RWPE2 (cell line): ENCODE measurements around the gene SEPTIN1.

Source experiments
- ATAC-seq: fragments of 200-7000 bp; cut with Tn5 transposase; 3 replicates; pipeline ENCODE4 v1.9.1; 2021; ENCODE audit warnings: low read depth
- DNase-seq: peaks from one replicate; pipeline ENCODE4 v3.0.0-alpha.2; 2020; ENCODE audit warnings: low spot score
- H3K27ac ChIP-seq: fragments of 450-650 bp; 2 replicates; pipeline ENCODE4 v1.5.1; 2017; ENCODE audit warnings: mild to moderate bottlenecking; ENCODE audit not compliant: poor library complexity, severe bottlenecking
- H3K27me3 ChIP-seq: fragments of 250-450 bp; sonication (Bioruptor Pico); 2 replicates; pipeline ENCODE4 v1.5.1; 2021; ENCODE audit warnings: mild to moderate bottlenecking, moderate library complexity; ENCODE audit not compliant: insufficient read depth, poor library complexity, severe bottlenecking
- H3K36me3 ChIP-seq: fragments of 250-450 bp; sonication (Bioruptor Pico); 2 replicates; pipeline ENCODE4 v1.5.1; 2020; ENCODE audit warnings: low read depth, mild to moderate bottlenecking, moderate library complexity
- H3K4me1 ChIP-seq: fragments of 250-450 bp; sonication (Bioruptor Pico); 2 replicates; pipeline ENCODE4 v1.5.1; 2021; ENCODE audit warnings: mild to moderate bottlenecking, moderate library complexity; ENCODE audit not compliant: insufficient read depth, poor library complexity, severe bottlenecking
- H3K4me3 ChIP-seq: fragments of 250-450 bp; sonication (Bioruptor Pico); 2 replicates; pipeline ENCODE4 v1.5.1; 2021; ENCODE audit warnings: mild to moderate bottlenecking, moderate library complexity; ENCODE audit not compliant: severe bottlenecking
- H3K9me3 ChIP-seq: fragments of 250-450 bp; sonication (Bioruptor Pico); 2 replicates; pipeline ENCODE4 v1.5.1; 2021; ENCODE audit warnings: mild to moderate bottlenecking, moderate library complexity; ENCODE audit not compliant: severe bottlenecking
- TF ChIP-seq, protein P1 (sequence below): fragments of 450-650 bp; IDR thresholded peaks from one replicate; pipeline ENCODE4 v1.5.1; 2017; ENCODE audit warnings: mild to moderate bottlenecking, moderate library complexity; ENCODE audit not compliant: poor library complexity, severe bottlenecking

Gene SEPTIN1

GRCh38 chr16:30416624-30417528 lies 34.5 kb upstream of the SEPTIN1 start:
- H3K4me1 ChIP-seq, result no peaks in the 10 kb centered on the region
- no peaks in the 10 kb centered on the region for H3K9me3 ChIP-seq
- H3K4me3 ChIP-seq, result peak overlapping the region; percentile 41
- peaks cover 15% of the 10 kb centered on the region for H3K36me3 ChIP-seq
- no peak for DNase-seq
- H3K27me3 ChIP-seq, result no peaks in the 10 kb centered on the region
- peak overlapping the region; percentile 52 for H3K27ac ChIP-seq
- no peak for ATAC-seq
- TF ChIP-seq, protein P1, sequence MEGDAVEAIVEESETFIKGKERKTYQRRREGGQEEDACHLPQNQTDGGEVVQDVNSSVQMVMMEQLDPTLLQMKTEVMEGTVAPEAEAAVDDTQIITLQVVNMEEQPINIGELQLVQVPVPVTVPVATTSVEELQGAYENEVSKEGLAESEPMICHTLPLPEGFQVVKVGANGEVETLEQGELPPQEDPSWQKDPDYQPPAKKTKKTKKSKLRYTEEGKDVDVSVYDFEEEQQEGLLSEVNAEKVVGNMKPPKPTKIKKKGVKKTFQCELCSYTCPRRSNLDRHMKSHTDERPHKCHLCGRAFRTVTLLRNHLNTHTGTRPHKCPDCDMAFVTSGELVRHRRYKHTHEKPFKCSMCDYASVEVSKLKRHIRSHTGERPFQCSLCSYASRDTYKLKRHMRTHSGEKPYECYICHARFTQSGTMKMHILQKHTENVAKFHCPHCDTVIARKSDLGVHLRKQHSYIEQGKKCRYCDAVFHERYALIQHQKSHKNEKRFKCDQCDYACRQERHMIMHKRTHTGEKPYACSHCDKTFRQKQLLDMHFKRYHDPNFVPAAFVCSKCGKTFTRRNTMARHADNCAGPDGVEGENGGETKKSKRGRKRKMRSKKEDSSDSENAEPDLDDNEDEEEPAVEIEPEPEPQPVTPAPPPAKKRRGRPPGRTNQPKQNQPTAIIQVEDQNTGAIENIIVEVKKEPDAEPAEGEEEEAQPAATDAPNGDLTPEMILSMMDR, result no peak

- no peaks in the 10 kb centered on the region for H3K9me3 ChIP-seq
- no peaks in the 10 kb centered on the region for H3K4me1 ChIP-seq
- TF ChIP-seq, protein P1, result no peak
- H3K27ac ChIP-seq, result no peak overlapping the region
- H3K36me3 ChIP-seq, result peaks cover 13% of the 10 kb centered on the region
- H3K27me3 ChIP-seq, result no peaks in the 10 kb centered on the region
- ATAC-seq, result no peak
- H3K4me3 ChIP-seq, result no peak overlapping the region
- DNase-seq, result no peak
Measured at GRCh38 chr16:30416047-30416603, 33.8 kb upstream of the SEPTIN1 start.

- no peak overlapping the region for H3K4me3 ChIP-seq
- ATAC-seq (no peak), DNase-seq (no peak)
- TF ChIP-seq, protein P1, result no peak
- H3K4me1 ChIP-seq, result no peaks in the 10 kb centered on the region
- H3K36me3 ChIP-seq, result peaks cover 21% of the 10 kb centered on the region
- H3K27me3 ChIP-seq, result no peaks in the 10 kb centered on the region
- H3K9me3 ChIP-seq, result no peaks in the 10 kb centered on the region
- H3K27ac ChIP-seq, result no peak overlapping the region
Measured at GRCh38 chr16:30414159-30414558, 31.8 kb upstream of the SEPTIN1 start.

- no peak for DNase-seq
- H3K4me1 ChIP-seq, result no peaks in the 10 kb centered on the region
- H3K9me3 ChIP-seq, result no peaks in the 10 kb centered on the region
- peaks cover 29% of the 10 kb centered on the region for H3K36me3 ChIP-seq
- ATAC-seq, result no peak
- no peak overlapping the region for H3K27ac ChIP-seq
- H3K27me3 ChIP-seq, result no peaks in the 10 kb centered on the region
- no peak overlapping the region for H3K4me3 ChIP-seq
- TF ChIP-seq, protein P1, result no peak
Measured at GRCh38 chr16:30413112-30413806, 30.9 kb upstream of the SEPTIN1 start.
